NB4 (cell line): ENCODE results near the gene ARHGAP21.

Experiments used
- CTCF ChIP-seq: IDR thresholded peaks from one replicate; pipeline ENCODE4 v1.5.1; 2012; ENCODE audit warnings: low read depth, low read length
- POLR2A ChIP-seq: IDR thresholded peaks from 2 replicates; pipeline ENCODE4 v1.6.1; 2011; ENCODE audit warnings: mild to moderate bottlenecking; ENCODE audit not compliant: insufficient read length; ENCODE audit errors: extremely low read depth

DNA sequence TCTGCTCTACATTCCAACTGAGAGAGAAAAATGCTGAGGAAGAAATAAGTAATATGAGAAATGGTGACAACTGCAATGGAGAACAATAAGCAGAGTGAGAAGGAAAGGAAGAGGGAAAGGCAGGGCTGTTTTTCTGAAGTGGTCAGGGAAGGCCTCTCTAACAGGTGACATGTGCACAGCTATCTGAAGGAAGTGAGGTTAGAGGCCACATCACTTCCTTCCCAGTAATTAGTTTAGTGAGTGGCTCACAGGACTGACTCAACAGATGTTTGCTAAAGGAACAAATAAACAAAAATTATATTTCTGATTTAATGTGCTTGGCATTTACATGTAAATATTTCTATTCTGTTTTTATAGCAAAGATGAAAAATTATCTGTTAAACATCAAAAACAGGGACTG is 77.9 kb downstream of the ARHGAP21 start:
- TF ChIP-seq CTCF (no peak), POLR2A (no peak)
